Measurements from ENCODE around the gene SOSTDC1.

SOSTDC1 gene

GRCh38 chr7:16438988-16439387 lies 26.6 kb downstream of the SOSTDC1 start:
- TF ChIP-seq ZNF211 (tag by site-specific recombination; IDR thresholded peaks at IDR 0.05; ENCODE audit: low read depth) (no peak), ZNF24 (tag by site-specific recombination; IDR thresholded peaks at IDR 0.05) (no peak), ZNF677 (tag by site-specific recombination; IDR thresholded peaks at IDR 0.05) (no peak), KLF17 (tag by site-specific recombination; IDR thresholded peaks at IDR 0.05) (no peak), ZNF221 (tag by site-specific recombination; IDR thresholded peaks at IDR 0.05; ENCODE audit: borderline replicate concordance) (no peak)
- H3K9me3 ChIP-seq (ENCODE audit: control insufficient read depth, insufficient read depth, low read depth, low read length), result no peaks in the 10 kb centered on the region
- no peaks in the 10 kb centered on the region for H3K4me1 ChIP-seq (ENCODE audit: control insufficient read depth, insufficient read depth, low read length)
- H3K36me3 ChIP-seq (ENCODE audit: control insufficient read depth in 2 of 2, insufficient read depth in 1 of 2, low read length in 2 of 2), result no peaks in the 10 kb centered on the region
- H3K4me3 ChIP-seq (ENCODE audit: low read depth, low read length), result no peak overlapping the region
- H3K27ac ChIP-seq (ENCODE audit: extremely low read depth, low read depth, low read length), result no peak overlapping the region
- ChIA-PET CTCF (no interaction called here), POLR2A (no interaction called here)

GRCh38 chr7:16436306-16436705 lies 29.2 kb downstream of the SOSTDC1 start:
- Histone ChIP-seq H3K4me1 (ENCODE audit: control insufficient read depth, insufficient read depth, low read length) (no peaks in the 10 kb centered on the region), H3K4me3 (ENCODE audit: low read depth, low read length) (no peak overlapping the region), H3K36me3 (ENCODE audit: control insufficient read depth in 2 of 2, insufficient read depth in 1 of 2, low read length in 2 of 2) (no peaks in the 10 kb centered on the region), H3K9me3 (ENCODE audit: control insufficient read depth, insufficient read depth, low read depth, low read length) (no peaks in the 10 kb centered on the region), H3K27ac (ENCODE audit: extremely low read depth, low read depth, low read length) (no peak overlapping the region)
- TF ChIP-seq, protein P1, sequence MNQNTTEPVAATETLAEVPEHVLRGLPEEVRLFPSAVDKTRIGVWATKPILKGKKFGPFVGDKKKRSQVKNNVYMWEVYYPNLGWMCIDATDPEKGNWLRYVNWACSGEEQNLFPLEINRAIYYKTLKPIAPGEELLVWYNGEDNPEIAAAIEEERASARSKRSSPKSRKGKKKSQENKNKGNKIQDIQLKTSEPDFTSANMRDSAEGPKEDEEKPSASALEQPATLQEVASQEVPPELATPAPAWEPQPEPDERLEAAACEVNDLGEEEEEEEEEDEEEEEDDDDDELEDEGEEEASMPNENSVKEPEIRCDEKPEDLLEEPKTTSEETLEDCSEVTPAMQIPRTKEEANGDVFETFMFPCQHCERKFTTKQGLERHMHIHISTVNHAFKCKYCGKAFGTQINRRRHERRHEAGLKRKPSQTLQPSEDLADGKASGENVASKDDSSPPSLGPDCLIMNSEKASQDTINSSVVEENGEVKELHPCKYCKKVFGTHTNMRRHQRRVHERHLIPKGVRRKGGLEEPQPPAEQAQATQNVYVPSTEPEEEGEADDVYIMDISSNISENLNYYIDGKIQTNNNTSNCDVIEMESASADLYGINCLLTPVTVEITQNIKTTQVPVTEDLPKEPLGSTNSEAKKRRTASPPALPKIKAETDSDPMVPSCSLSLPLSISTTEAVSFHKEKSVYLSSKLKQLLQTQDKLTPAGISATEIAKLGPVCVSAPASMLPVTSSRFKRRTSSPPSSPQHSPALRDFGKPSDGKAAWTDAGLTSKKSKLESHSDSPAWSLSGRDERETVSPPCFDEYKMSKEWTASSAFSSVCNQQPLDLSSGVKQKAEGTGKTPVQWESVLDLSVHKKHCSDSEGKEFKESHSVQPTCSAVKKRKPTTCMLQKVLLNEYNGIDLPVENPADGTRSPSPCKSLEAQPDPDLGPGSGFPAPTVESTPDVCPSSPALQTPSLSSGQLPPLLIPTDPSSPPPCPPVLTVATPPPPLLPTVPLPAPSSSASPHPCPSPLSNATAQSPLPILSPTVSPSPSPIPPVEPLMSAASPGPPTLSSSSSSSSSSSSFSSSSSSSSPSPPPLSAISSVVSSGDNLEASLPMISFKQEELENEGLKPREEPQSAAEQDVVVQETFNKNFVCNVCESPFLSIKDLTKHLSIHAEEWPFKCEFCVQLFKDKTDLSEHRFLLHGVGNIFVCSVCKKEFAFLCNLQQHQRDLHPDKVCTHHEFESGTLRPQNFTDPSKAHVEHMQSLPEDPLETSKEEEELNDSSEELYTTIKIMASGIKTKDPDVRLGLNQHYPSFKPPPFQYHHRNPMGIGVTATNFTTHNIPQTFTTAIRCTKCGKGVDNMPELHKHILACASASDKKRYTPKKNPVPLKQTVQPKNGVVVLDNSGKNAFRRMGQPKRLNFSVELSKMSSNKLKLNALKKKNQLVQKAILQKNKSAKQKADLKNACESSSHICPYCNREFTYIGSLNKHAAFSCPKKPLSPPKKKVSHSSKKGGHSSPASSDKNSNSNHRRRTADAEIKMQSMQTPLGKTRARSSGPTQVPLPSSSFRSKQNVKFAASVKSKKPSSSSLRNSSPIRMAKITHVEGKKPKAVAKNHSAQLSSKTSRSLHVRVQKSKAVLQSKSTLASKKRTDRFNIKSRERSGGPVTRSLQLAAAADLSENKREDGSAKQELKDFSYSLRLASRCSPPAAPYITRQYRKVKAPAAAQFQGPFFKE (tag by site-specific recombination; IDR thresholded peaks at IDR 0.05; ENCODE audit: borderline replicate concordance), result no peak
- TF ChIP-seq ZNF48 (tag by site-specific recombination; IDR thresholded peaks at IDR 0.05) (no peak), SP7 (tag by site-specific recombination; IDR thresholded peaks at IDR 0.05) (no peak), KLF10 (tag by site-specific recombination; IDR thresholded peaks at IDR 0.05) (no peak), ZNF132 (tag by site-specific recombination; IDR thresholded peaks at IDR 0.05; ENCODE audit: borderline replicate concordance) (no peak), ZBTB21 (tag by site-specific recombination; IDR thresholded peaks at IDR 0.05) (no peak), ZBTB1 (tag by site-specific recombination; IDR thresholded peaks at IDR 0.05) (no peak), OSR2 (tag by site-specific recombination; IDR thresholded peaks at IDR 0.05) (no peak), ZNF529 (tag by site-specific recombination; IDR thresholded peaks at IDR 0.05; ENCODE audit: insufficient replicate concordance) (no peak), ZNF530 (tag by site-specific recombination; IDR thresholded peaks at IDR 0.05; ENCODE audit: low read depth) (no peak), ZNF24 (tag by site-specific recombination; IDR thresholded peaks at IDR 0.05) (no peak), ZNF2 (tag by site-specific recombination; IDR thresholded peaks at IDR 0.05) (no peak)
- TF ChIP-seq, protein P2, sequence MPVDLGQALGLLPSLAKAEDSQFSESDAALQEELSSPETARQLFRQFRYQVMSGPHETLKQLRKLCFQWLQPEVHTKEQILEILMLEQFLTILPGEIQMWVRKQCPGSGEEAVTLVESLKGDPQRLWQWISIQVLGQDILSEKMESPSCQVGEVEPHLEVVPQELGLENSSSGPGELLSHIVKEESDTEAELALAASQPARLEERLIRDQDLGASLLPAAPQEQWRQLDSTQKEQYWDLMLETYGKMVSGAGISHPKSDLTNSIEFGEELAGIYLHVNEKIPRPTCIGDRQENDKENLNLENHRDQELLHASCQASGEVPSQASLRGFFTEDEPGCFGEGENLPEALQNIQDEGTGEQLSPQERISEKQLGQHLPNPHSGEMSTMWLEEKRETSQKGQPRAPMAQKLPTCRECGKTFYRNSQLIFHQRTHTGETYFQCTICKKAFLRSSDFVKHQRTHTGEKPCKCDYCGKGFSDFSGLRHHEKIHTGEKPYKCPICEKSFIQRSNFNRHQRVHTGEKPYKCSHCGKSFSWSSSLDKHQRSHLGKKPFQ (tag by site-specific recombination; IDR thresholded peaks at IDR 0.05), result no peak
- TF ChIP-seq, protein P3, sequence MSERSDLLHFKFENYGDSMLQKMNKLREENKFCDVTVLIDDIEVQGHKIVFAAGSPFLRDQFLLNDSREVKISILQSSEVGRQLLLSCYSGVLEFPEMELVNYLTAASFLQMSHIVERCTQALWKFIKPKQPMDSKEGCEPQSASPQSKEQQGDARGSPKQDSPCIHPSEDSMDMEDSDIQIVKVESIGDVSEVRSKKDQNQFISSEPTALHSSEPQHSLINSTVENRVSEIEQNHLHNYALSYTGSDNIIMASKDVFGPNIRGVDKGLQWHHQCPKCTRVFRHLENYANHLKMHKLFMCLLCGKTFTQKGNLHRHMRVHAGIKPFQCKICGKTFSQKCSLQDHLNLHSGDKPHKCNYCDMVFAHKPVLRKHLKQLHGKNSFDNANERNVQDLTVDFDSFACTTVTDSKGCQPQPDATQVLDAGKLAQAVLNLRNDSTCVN (tag by site-specific recombination; optimal IDR thresholded peaks at IDR 0.05), result no peak
- TF ChIP-seq, protein P4, sequence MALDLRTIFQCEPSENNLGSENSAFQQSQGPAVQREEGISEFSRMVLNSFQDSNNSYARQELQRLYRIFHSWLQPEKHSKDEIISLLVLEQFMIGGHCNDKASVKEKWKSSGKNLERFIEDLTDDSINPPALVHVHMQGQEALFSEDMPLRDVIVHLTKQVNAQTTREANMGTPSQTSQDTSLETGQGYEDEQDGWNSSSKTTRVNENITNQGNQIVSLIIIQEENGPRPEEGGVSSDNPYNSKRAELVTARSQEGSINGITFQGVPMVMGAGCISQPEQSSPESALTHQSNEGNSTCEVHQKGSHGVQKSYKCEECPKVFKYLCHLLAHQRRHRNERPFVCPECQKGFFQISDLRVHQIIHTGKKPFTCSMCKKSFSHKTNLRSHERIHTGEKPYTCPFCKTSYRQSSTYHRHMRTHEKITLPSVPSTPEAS (tag by site-specific recombination; IDR thresholded peaks at IDR 0.05), result no peak
- POLR2A ChIA-PET, result no interaction called here
- CTCF ChIA-PET, result interaction anchor here (0.5 to 8.8 kb wide), 5 partner anchors 16 to 856 kb away, joined by 3 to 71 read pairs (median 4); no protein-coding TSS in a partner anchor
